HK-2 (cell line): Measurements from ENCODE around the gene PRTG.
"Not testable (repeated sequence)": the region's sequence is repeated elsewhere in the genome, so short reads cannot be mapped to it uniquely, and the experiment has no call there.

Experiments
- DNase-seq: peaks from one replicate; pipeline ENCODE4 v3.0.0-alpha.2; 2018; ENCODE audit not compliant: unreplicated experiment

PRTG gene

GRCh38 chr15:55742927-55743728 lies at the start of gene PRTG:
TSS of gene PRTG (minus strand) at chr15:55743152. CDS start at chr15:55742931, 221 bp downstream.
- DNase-seq: peak; percentile 73

GRCh38 chr15:55791551-55792400 lies 48.8 kb upstream of the PRTG start:
- DNase-seq: peak; percentile 7

- no peak for DNase-seq
Measured at GRCh38 chr15:55789066-55789660, 46.2 kb upstream of the PRTG start.

- no peak for DNase-seq
Measured at GRCh38 chr15:55786341-55786740, 43.4 kb upstream of the PRTG start.

GRCh38 chr15:55785593-55785992 lies 42.6 kb upstream of the PRTG start:
- not testable (repeated sequence) for DNase-seq

- DNase-seq: no peak
Measured at GRCh38 chr15:55784286-55784685, 41.3 kb upstream of the PRTG start.

- no peak for DNase-seq
Measured at GRCh38 chr15:55782901-55783300, 39.9 kb upstream of the PRTG start.

GRCh38 chr15:55780292-55780691 lies 37.3 kb upstream of the PRTG start:
- no peak for DNase-seq

GRCh38 chr15:55778932-55779331 lies 36.0 kb upstream of the PRTG start:
- no peak for DNase-seq

GRCh38 chr15:55775316-55775715 lies 32.4 kb upstream of the PRTG start:
- no peak for DNase-seq

- DNase-seq: peak; percentile 22
Measured at GRCh38 chr15:55774113-55774970, 31.4 kb upstream of the PRTG start.

- DNase-seq: no peak
Measured at GRCh38 chr15:55770806-55771205, 27.9 kb upstream of the PRTG start.

- no peak for DNase-seq
Measured at GRCh38 chr15:55770261-55770660, 27.3 kb upstream of the PRTG start.

- DNase-seq: no peak
Measured at GRCh38 chr15:55768670-55769185, 25.8 kb upstream of the PRTG start.

GRCh38 chr15:55766676-55767075 lies 23.7 kb upstream of the PRTG start:
- no peak for DNase-seq

- DNase-seq: no peak
Measured at GRCh38 chr15:55764398-55764797, 21.4 kb upstream of the PRTG start.

- no peak for DNase-seq
Measured at GRCh38 chr15:55758580-55758986, 15.6 kb upstream of the PRTG start.

- DNase-seq: not testable (repeated sequence)
Measured at GRCh38 chr15:55753433-55753832, 10.5 kb upstream of the PRTG start.

- no peak for DNase-seq
Measured at GRCh38 chr15:55750706-55751105, 7.8 kb upstream of the PRTG start.

- DNase-seq: no peak
Measured at GRCh38 chr15:55743729-55744655, 1.0 kb upstream of the PRTG start.
